Measurements from ENCODE around the gene PRICKLE1.

The PRICKLE1 gene

GRCh38 chr12:42534184-42534838 lies 55.2 kb downstream of the PRICKLE1 start:
- in situ Hi-C loops (cut with HindIII; ENCODE audit: low pct_ligation_motif_present, low sequenced_read_pairs): no loop called here
- Histone ChIP-seq H3K4me3 (ENCODE audit: low read depth, low read length) (no peak overlapping the region), H3K27ac (no peak overlapping the region), H3K27me3 (replicated peaks) (no peaks in the 10 kb centered on the region), H3K36me3 (replicated peaks) (no peaks in the 10 kb centered on the region)
- DNase-seq: no peak
- no peak for TF ChIP-seq CTCF (IDR thresholded peaks at IDR 0.05; ENCODE audit: low read depth, low read length, missing control alignments)

- no peak for TF ChIP-seq CTCF (IDR thresholded peaks at IDR 0.05; ENCODE audit: low read depth, low read length, missing control alignments)
- H3K27ac ChIP-seq: no peak overlapping the region
- no peak for DNase-seq
- in situ Hi-C loops (cut with HindIII; ENCODE audit: low pct_ligation_motif_present, low sequenced_read_pairs): no loop called here
- no peaks in the 10 kb centered on the region for H3K36me3 ChIP-seq (replicated peaks)
- H3K27me3 ChIP-seq (replicated peaks): no peaks in the 10 kb centered on the region
- no peak overlapping the region for H3K4me3 ChIP-seq (ENCODE audit: low read depth, low read length)
Observed at GRCh38 chr12:42530284-42530683, 59.3 kb downstream of the PRICKLE1 start.

GRCh38 chr12:42525444-42525843 lies 64.1 kb downstream of the PRICKLE1 start:
- Histone ChIP-seq H3K27me3 (replicated peaks) (no peaks in the 10 kb centered on the region), H3K27ac (no peak overlapping the region)

DNA sequence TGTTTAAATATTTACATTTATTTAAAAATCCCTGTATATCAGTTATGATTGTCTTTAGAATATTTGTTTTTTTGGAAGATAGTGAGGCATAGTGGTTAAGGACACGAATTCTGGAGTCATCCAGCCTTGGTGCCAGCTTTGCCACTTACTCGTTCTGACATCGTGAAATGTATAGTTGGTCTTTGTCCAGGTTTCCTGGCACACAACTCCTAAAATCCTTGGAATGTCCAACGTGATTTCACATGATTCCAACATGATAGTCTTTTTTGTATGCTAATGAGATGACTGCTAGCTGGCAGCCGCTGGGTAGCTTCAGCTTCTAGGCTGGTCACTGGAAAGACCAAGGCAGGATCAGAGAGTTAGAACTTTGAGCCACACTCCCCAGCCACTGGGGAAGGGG lies 64.8 kb downstream of the PRICKLE1 start:
- H3K27me3 ChIP-seq (replicated peaks): no peaks in the 10 kb centered on the region
- no peak overlapping the region for H3K27ac ChIP-seq
- no peak for TF ChIP-seq CTCF (IDR thresholded peaks at IDR 0.05; ENCODE audit: low read depth, low read length, missing control alignments)
- no peak for DNase-seq
- H3K4me3 ChIP-seq (ENCODE audit: low read depth, low read length): no peak overlapping the region
- in situ Hi-C loops (cut with HindIII; ENCODE audit: low pct_ligation_motif_present, low sequenced_read_pairs): no loop called here
- no peaks in the 10 kb centered on the region for H3K36me3 ChIP-seq (replicated peaks)

More at GRCh38 chr12:42525444-42525843, 64.1 kb downstream of the PRICKLE1 start:
- TF ChIP-seq CTCF (IDR thresholded peaks at IDR 0.05; ENCODE audit: low read depth, low read length, missing control alignments): no peak
- H3K4me3 ChIP-seq (ENCODE audit: low read depth, low read length): no peak overlapping the region
- in situ Hi-C loops (cut with HindIII; ENCODE audit: low pct_ligation_motif_present, low sequenced_read_pairs): no loop called here
- DNase-seq: no peak
- no peaks in the 10 kb centered on the region for H3K36me3 ChIP-seq (replicated peaks)

DNA sequence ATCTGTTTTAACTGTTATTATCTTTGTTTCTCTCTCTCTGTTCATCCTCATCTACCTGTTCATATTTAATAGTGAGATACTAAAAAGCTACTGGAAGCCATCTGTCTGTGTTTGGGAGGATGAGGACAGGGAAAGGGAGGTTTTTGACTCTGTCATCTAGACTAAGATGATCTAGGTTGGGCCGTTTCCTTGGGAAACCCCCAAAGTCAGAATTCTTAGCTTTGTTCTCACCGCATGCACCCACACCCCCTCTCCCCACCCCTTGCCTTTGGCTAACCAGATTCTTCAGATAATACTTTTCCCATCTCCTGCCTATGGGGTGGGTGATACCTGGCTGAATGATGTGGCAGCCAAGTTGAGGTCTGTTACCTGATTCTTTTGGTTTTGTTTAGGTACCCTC lies 73.0 kb downstream of the PRICKLE1 start:
- Histone ChIP-seq H3K36me3 (replicated peaks) (no peaks in the 10 kb centered on the region), H3K27ac (no peak overlapping the region), H3K27me3 (replicated peaks) (no peaks in the 10 kb centered on the region), H3K4me3 (ENCODE audit: low read depth, low read length) (no peak overlapping the region)
- TF ChIP-seq CTCF (IDR thresholded peaks at IDR 0.05; ENCODE audit: low read depth, low read length, missing control alignments): no peak
- in situ Hi-C loops (cut with HindIII; ENCODE audit: low pct_ligation_motif_present, low sequenced_read_pairs): no loop called here
- no peak for DNase-seq

GRCh38 chr12:42511656-42512055 lies 77.9 kb downstream of the PRICKLE1 start:
- H3K27me3 ChIP-seq (replicated peaks): no peaks in the 10 kb centered on the region
- H3K27ac ChIP-seq: no peak overlapping the region
- TF ChIP-seq CTCF (IDR thresholded peaks at IDR 0.05; ENCODE audit: low read depth, low read length, missing control alignments): no peak
- no peaks in the 10 kb centered on the region for H3K36me3 ChIP-seq (replicated peaks)
- H3K4me3 ChIP-seq (ENCODE audit: low read depth, low read length): no peak overlapping the region
- in situ Hi-C loops (cut with HindIII; ENCODE audit: low pct_ligation_motif_present, low sequenced_read_pairs): no loop called here
- DNase-seq: no peak
